GM19043 (cell line): Measurements from ENCODE around the gene FAM13B.
"Not testable (repeated sequence)": the region's sequence is repeated elsewhere in the genome, so short reads cannot be mapped to it uniquely, and the experiment has no call there.

Experiments
- ATAC-seq: cut with Tn5 transposase; IDR thresholded peaks from one replicate; pipeline ENCODE4 v1.9.1; 2021; ENCODE audit warnings: low read depth; ENCODE audit not compliant: unreplicated experiment

FAM13B gene

GRCh38 chr5:138035605-138036537, 3.0 kb upstream of the FAM13B start:
- ATAC-seq, result no peak

GRCh38 chr5:138033907-138034306, 1.0 kb upstream of the FAM13B start:
- ATAC-seq, result no peak

- ATAC-seq, result peak; percentile 11
Observed at GRCh38 chr5:138033386-138033808, 518 bp upstream of the FAM13B start.

GRCh38 chr5:138032028-138032571, 779 bp downstream of the FAM13B start:
- peak; percentile 42 for ATAC-seq

GRCh38 chr5:138029944-138030343, 2.9 kb downstream of the FAM13B start:
- ATAC-seq, result no peak

- no peak for ATAC-seq
Observed at GRCh38 chr5:138029501-138029900, 3.4 kb downstream of the FAM13B start.

GRCh38 chr5:138028971-138029365, 3.9 kb downstream of the FAM13B start:
- ATAC-seq, result no peak

- not testable (repeated sequence) for ATAC-seq
Observed at GRCh38 chr5:138028262-138028970, 4.5 kb downstream of the FAM13B start.

GRCh38 chr5:138026793-138027192, 6.1 kb downstream of the FAM13B start:
- not testable (repeated sequence) for ATAC-seq

- no peak for ATAC-seq
Observed at GRCh38 chr5:138025285-138025684, 7.6 kb downstream of the FAM13B start.

GRCh38 chr5:138024117-138024516, 8.8 kb downstream of the FAM13B start:
- ATAC-seq, result no peak

GRCh38 chr5:138022912-138023311, 10.0 kb downstream of the FAM13B start:
- no peak for ATAC-seq

- ATAC-seq, result no peak
Observed at GRCh38 chr5:138021771-138022170, 11.1 kb downstream of the FAM13B start.

- no peak for ATAC-seq
Observed at GRCh38 chr5:138018849-138019248, 14.0 kb downstream of the FAM13B start.

GRCh38 chr5:138015916-138016315, 17.0 kb downstream of the FAM13B start:
- no peak for ATAC-seq

- ATAC-seq, result no peak
Observed at GRCh38 chr5:138011991-138012390, 20.9 kb downstream of the FAM13B start.

- no peak for ATAC-seq
Observed at GRCh38 chr5:138000102-138000723, 32.7 kb downstream of the FAM13B start.

GRCh38 chr5:137997726-137998213, 35.1 kb downstream of the FAM13B start:
- peak; percentile 77 for ATAC-seq

GRCh38 chr5:137995749-137996128, 37.1 kb downstream of the FAM13B start:
- ATAC-seq, result no peak

- no peak for ATAC-seq
Observed at GRCh38 chr5:137995077-137995748, 37.7 kb downstream of the FAM13B start.
